Activated naive CD4-positive, alpha-beta T cell treated with anti-CD3 and anti-CD28 coated beads, Interleukin-2, amount 10 ng/mL, durations not matched to agents 7 days and 5 days (primary cell): Measurements from ENCODE around the gene PTPRH.

ENCODE experiments used
- CTCF ChIA-PET: fragments of 350-600 bp; sonication (Branson Sonifier 250); formaldehyde crosslinking; loops from one replicate; lab custom pipeline; 2021; ENCODE audit warnings: antibody characterized with exemption; lab: Charles Lee
- DNase-seq: peaks from one replicate; pipeline ENCODE4 v3.0.0-alpha.2; 2020
- H3K27ac Mint-ChIP-seq: one replicate; pipeline ENCODE4 v1.8.0; 2021; ENCODE audit warnings: mild to moderate bottlenecking, moderate library complexity, mixed read lengths
- H3K27me3 Mint-ChIP-seq: one replicate; pipeline ENCODE4 v1.8.0; 2021; ENCODE audit warnings: mild to moderate bottlenecking, mixed read lengths
- H3K36me3 Mint-ChIP-seq: one replicate; pipeline ENCODE4 v1.8.0; 2021; ENCODE audit warnings: mixed read lengths
- H3K4me1 Mint-ChIP-seq: one replicate; pipeline ENCODE4 v1.8.0; 2021; ENCODE audit warnings: mixed read lengths
- H3K4me3 Mint-ChIP-seq: one replicate; pipeline ENCODE4 v1.8.0; 2021; ENCODE audit warnings: mild to moderate bottlenecking, moderate library complexity, mixed read lengths
- H3K9me3 Mint-ChIP-seq: one replicate; pipeline ENCODE4 v1.8.0; 2021; ENCODE audit warnings: mixed read lengths

PTPRH gene

DNA sequence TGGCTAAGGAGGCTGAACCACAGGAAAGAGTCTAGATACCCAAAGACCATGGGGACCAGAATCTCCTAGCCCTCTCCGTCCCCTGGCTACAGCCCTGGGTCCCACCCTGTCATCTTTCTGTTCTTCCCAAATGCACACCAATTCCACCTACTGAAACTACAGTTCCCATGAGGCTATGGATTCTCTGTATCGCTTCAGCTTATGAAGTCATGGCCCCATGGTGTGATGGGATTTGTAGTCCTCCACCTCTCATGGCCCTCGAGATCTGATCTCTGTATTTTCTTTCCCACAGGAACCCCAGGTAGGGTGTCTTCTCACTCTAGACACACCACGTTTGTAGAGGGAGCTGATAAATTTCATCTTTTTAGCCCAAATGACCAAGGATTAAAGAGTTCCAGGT lies 11.8 kb downstream of the PTPRH start:
- CTCF ChIA-PET, result no interaction called here
- H3K4me1 Mint-ChIP-seq, result no peaks in the 10 kb centered on the region
- no peak overlapping the region for H3K27ac Mint-ChIP-seq
- no peaks in the 10 kb centered on the region for H3K36me3 Mint-ChIP-seq
- no peak overlapping the region for H3K4me3 Mint-ChIP-seq
- H3K27me3 Mint-ChIP-seq, result peaks cover 41% of the 10 kb centered on the region
- no peak for DNase-seq
- no peaks in the 10 kb centered on the region for H3K9me3 Mint-ChIP-seq

DNA sequence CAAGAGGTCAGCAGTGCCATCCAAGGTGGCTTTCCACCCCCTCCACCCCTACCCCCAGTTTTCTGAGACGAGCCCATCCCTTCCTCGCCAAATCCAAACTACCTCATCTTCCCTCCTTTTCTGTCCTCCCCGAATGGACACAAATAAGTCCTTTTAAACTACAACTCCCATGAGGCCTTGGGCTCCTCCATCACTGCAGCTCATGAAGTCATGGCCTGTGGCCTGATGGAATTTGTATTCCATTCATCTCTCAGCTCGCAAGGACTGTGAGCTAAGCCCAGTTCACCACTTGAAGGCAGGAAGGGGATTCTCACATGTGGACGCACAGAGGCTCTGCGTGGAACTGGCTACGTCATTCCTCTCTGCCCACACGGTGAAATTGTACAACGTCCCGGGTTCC lies 12.5 kb downstream of the PTPRH start:
- peaks cover 35% of the 10 kb centered on the region for H3K27me3 Mint-ChIP-seq
- H3K36me3 Mint-ChIP-seq, result no peaks in the 10 kb centered on the region
- H3K4me3 Mint-ChIP-seq, result no peak overlapping the region
- H3K27ac Mint-ChIP-seq, result no peak overlapping the region
- CTCF ChIA-PET, result no interaction called here
- no peaks in the 10 kb centered on the region for H3K4me1 Mint-ChIP-seq
- DNase-seq, result no peak
- H3K9me3 Mint-ChIP-seq, result no peaks in the 10 kb centered on the region

DNA sequence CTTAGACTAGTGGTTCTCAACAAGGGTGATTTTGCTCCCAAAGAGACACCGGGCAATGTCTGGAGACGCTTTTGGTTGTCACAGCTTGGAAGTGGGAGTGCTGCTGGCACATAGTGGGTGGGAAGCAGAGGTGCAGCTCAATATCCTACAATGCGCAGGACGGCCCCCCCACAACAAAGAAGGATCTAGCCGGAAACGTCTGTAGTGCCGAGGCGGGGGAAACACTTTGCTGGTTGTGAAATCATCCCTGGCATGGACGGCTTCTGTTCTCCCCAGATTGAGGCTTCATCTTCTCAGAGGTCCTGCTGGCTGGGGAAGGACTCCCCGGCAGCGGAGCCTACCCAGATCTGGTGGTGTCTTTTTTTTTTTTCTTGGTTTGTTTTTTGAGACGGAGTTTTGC lies 15.8 kb downstream of the PTPRH start:
- CTCF ChIA-PET, result no interaction called here
- Mint-ChIP-seq H3K4me3 (no peak overlapping the region), H3K36me3 (no peaks in the 10 kb centered on the region), H3K27me3 (peaks cover 18% of the 10 kb centered on the region), H3K27ac (no peak overlapping the region), H3K4me1 (peaks cover 12% of the 10 kb centered on the region), H3K9me3 (no peaks in the 10 kb centered on the region)
- no peak for DNase-seq

DNA sequence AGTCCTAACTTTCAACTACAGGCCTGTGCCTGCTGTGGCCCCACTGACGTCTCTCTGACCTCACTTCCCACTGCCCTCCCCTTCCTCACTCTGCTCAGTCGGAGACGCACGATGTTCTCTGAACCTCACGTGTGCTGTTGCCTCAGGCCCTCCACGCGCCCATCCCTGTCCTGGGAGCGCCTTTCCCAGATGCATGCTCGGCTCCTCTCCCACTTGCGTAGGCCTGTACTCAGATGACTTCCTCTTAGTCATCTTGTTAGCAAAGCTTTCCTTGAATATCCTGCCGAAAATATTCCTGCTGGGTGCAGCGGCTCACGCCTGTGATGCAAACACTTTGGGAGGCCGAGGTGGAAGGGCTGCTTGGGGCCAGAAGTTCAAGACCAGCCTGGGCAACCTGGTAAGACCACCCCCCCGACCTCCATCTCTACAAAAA lies 19.9 kb downstream of the PTPRH start:
- DNase-seq, result no peak
- H3K27ac Mint-ChIP-seq, result no peak overlapping the region
- CTCF ChIA-PET, result interaction anchor here (1.2 kb wide), 1 partner anchor 14 kb away, joined by 4 read pairs; no protein-coding TSS in a partner anchor

DNA sequence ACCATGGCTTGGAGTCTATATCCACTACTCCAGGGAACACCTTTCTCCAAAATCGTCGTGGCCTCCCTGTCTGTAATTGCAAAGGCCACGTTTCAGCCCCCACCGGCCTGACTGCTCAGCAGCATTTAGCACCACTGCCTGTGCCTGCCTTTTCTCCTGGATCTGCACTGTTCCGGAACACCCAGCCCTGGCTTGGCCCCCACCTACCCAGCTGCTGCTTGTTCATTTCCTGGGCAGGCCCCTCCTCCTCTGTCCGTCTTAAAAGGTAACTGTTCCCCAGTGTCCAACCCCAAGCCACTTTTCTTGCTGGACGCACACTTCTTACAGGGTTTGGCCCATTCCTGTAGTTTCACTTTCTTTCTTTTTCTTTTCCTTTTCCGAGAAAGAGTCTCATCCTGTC lies 20.7 kb downstream of the PTPRH start:
- peak; percentile 30 for DNase-seq
- CTCF ChIA-PET, result interaction anchor here (0.9 to 1.2 kb wide), 2 partner anchors 14 to 48 kb away, joined by 4 to 7 read pairs; no protein-coding TSS in a partner anchor
- Mint-ChIP-seq H3K9me3 (no peaks in the 10 kb centered on the region), H3K36me3 (no peaks in the 10 kb centered on the region), H3K27me3 (peaks cover 36% of the 10 kb centered on the region), H3K27ac (no peak overlapping the region), H3K4me3 (no peak overlapping the region), H3K4me1 (peaks cover 23% of the 10 kb centered on the region)

More for the DNA sequence above, 19.9 kb downstream of the PTPRH start:
- Mint-ChIP-seq H3K36me3 (no peaks in the 10 kb centered on the region), H3K4me1 (peaks cover 21% of the 10 kb centered on the region), H3K9me3 (no peaks in the 10 kb centered on the region), H3K4me3 (no peak overlapping the region), H3K27me3 (peaks cover 38% of the 10 kb centered on the region)

DNA sequence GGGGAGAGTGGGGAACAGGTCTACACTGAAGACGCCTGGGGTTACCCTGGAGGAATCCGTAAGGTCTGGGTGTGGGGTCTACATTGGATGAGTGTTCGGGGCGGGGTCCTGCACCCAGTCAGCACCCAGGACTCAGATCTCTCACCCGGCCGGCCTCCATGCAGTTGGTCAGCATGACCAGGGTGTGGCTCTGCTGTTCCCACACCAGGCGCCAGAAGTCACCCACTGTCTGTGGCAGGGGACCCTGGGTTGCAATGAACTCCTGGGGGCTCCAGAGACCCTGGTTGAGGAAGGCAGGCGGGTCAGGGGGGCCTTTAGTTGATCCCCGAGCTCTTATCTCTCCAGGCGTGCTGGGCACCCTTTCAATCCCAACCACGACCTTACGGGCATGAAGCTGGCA lies 23.2 kb downstream of the PTPRH start:
- Mint-ChIP-seq H3K27ac (no peak overlapping the region), H3K27me3 (peaks cover 43% of the 10 kb centered on the region), H3K9me3 (no peaks in the 10 kb centered on the region), H3K4me3 (no peak overlapping the region), H3K4me1 (peaks cover 23% of the 10 kb centered on the region), H3K36me3 (no peaks in the 10 kb centered on the region)
- CTCF ChIA-PET, result no interaction called here
- no peak for DNase-seq

DNA sequence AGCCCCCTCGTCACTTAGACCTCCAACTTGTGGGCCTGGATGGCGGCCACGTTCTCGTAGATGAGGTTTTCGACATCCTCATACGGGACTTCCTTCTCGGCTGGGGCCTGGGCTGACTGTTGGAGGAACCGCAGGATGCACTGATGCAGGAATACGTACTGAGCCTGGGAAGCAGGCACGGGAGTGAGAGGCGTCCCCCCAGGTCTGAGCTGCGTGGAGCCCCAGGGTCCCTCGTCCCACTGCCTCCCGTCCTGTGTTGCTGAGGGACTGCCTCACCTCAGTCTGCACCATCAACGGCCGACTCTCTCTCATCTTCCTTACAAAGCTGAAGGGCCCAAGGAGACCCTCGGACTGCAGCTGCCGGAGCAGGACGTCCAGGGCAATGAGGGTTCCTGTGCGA lies 27.6 kb downstream of the PTPRH start:
- H3K4me3 Mint-ChIP-seq, result no peak overlapping the region

DNA sequence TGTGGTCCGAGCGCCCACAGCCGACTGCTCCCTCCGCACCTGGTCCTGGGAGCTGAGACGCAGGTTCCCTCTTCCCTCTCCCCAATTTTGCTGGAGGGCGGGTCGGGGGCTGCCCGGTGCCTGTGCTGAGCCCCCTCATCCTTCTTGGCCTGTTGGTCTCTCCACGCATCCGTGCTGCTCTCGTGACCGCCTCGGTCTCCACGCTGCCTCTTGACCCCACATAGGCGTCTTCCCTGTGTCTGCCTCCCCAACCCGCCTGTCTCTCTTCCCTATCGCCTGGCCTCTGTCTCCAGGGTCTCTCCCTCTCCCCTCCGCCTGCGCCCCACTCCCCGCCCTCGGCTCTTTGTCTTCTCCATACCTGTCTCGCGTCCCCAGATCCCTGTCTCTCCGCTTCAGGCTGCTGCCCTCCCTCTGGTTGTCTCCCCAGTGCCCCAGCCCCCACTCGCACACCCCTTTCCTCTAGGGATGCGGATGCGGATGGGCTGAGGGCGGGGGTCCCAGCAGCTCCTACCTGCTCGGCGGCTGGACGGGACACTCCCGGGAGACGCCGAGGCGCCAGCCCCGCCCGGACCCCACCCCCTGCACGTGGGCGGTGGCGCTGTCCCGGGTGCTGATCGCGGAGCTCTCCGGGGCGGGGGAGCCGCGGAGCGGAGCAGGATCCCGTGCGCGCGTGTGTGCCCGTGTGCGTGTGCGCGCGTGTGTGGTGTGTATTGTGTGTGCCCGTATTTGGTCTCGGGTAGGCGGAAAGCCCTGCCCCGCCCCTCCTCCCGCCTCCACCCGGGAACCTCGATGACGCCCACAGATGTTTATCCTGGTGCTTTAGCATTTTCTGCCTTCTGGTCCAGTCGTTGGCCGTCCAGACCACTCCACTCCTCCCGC lies 29.5 kb downstream of the PTPRH start, which contains the start of gene SYT5:
SYT5 (minus strand) TSS at position 684 of the 879 bp plus-strand sequence. CDS start 1,248 bp downstream, outside the sequence.
- peaks cover 26% of the 10 kb centered on the region for H3K4me1 Mint-ChIP-seq
- peaks cover 87% of the 10 kb centered on the region for H3K27me3 Mint-ChIP-seq
- no peaks in the 10 kb centered on the region for H3K36me3 Mint-ChIP-seq
- H3K4me3 Mint-ChIP-seq, result peak within 1 kb of the TSS; percentile 56
- peak; percentile 78 for DNase-seq
- CTCF ChIA-PET, result no interaction called here
- H3K27ac Mint-ChIP-seq, result peak within 1 kb of the TSS; percentile 62
- H3K9me3 Mint-ChIP-seq, result peaks cover 6% of the 10 kb centered on the region

More for the DNA sequence above, 27.6 kb downstream of the PTPRH start:
- CTCF ChIA-PET, result no interaction called here
- no peak for DNase-seq
- H3K27me3 Mint-ChIP-seq, result peaks cover 84% of the 10 kb centered on the region
- no peak overlapping the region for H3K27ac Mint-ChIP-seq
- peaks cover 29% of the 10 kb centered on the region for H3K4me1 Mint-ChIP-seq
- no peaks in the 10 kb centered on the region for H3K9me3 Mint-ChIP-seq
- H3K36me3 Mint-ChIP-seq, result no peaks in the 10 kb centered on the region

DNA sequence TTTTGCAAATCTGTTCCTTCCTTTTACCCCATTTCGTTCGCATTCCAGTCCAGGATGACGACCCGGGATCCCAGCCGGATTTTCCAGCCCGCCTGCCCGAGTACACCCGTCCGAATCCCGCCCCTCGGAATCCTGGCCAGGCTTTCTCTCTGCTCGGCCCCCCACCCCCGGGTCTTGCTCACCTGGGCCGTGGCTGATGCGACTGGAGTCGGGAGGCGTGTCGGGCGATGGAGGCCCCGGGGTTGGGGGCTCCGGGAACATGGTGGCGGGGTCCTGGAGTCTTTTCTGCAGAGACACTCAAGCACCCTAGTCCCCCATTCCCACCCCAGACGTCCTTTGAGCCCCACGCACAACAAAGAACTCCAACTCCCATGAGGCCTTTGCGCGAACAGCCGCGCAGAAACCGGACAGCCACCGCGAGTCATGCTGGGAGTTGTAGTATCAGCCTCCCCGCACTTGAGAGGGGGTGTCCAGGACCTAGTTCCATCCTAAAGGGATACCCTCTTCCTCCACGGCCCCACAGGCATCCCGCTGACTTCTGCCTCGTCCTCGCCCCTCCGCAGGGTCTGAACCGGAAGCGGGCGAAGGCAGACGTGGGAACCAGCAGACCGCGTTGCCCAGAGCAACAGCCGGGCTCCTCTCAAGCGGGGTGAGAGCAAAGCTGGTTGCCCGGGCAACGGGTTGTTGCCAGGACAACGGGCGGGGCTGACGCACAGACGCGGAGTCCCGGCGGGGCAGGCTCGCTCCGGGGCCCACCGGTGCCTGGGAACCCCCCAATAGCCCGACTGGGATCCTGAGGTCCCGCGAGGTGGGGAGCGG lies 30.3 kb downstream of the PTPRH start:
- Mint-ChIP-seq H3K4me3 (peak overlapping the region; percentile 56), H3K4me1 (peaks cover 29% of the 10 kb centered on the region), H3K36me3 (no peaks in the 10 kb centered on the region), H3K9me3 (peaks cover 6% of the 10 kb centered on the region), H3K27ac (peak overlapping the region; percentile 62), H3K27me3 (peaks cover 93% of the 10 kb centered on the region)
- DNase-seq, result peak; percentile 96
- CTCF ChIA-PET, result no interaction called here

DNA sequence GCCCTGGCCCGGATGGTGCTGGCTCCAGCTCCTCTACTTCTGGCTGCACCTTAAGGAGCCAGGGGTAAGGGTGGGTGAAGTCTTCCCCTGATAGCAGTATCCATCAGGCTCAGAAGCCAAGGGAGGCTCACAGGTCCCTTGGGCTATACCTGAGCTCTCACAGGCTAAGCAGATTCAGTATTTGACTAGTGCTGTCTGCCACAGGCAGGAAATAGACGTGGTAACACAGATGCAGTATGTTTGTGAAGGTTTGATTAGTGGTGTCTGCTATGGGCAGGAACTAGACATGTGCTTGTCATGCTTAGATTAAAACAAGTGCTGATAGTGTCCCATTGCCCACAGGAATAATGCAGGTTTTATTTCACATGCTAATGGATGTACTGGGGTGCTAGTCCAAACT lies 33.2 kb downstream of the PTPRH start:
- peaks cover 6% of the 10 kb centered on the region for H3K9me3 Mint-ChIP-seq
- no peak overlapping the region for H3K27ac Mint-ChIP-seq
- CTCF ChIA-PET, result interaction anchor here (1.3 to 1.4 kb wide), 2 partner anchors 10 to 83 kb away, joined by 3 to 5 read pairs; partner anchors contain the start of genes DNAAF3 and PPP6R1
- peaks cover 100% of the 10 kb centered on the region for H3K27me3 Mint-ChIP-seq
- no peak for DNase-seq
- H3K4me3 Mint-ChIP-seq, result no peak overlapping the region
- peaks cover 41% of the 10 kb centered on the region for H3K4me1 Mint-ChIP-seq
- peaks cover 1% of the 10 kb centered on the region for H3K36me3 Mint-ChIP-seq

DNA sequence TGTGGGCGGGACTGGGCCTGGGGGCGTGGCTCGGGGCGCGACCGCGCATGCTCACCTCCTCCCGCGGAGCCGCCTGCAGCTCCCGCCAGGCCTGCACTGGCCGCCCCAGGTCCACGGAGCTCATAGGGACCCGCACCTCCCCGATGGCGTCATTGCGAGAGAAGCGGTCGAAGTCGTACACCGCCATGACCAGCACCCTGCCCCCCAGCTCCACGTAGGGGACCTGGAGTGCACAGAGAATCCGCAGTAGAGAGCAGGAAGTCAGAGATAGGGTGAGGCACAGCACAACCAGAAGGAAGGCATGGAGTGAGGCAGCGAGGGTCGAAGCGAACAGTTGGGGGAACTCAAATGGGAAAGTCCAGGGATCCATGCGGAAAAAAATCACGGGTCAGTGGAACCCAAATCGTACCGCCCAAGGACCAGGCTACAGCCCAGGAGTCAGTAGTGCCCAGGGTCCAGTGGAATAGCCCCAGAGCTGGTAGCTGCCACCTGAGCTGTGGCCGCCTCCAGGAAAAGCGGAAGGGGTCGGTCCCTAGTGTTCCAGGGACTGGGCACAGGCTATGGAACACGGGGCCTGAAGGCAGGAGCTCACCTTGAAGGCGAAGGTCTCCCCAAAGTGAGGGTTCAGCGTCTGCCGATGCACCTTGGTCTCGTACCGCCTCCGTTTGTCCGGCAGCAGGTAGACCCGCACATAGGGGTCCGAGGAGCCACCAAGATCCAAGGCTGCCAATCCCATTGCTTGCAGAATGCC lies 34.0 kb downstream of the PTPRH start:
- no peak for DNase-seq
- Mint-ChIP-seq H3K27ac (no peak overlapping the region), H3K36me3 (peaks cover 1% of the 10 kb centered on the region), H3K4me1 (peaks cover 37% of the 10 kb centered on the region), H3K27me3 (peaks cover 100% of the 10 kb centered on the region), H3K4me3 (no peak overlapping the region), H3K9me3 (peaks cover 6% of the 10 kb centered on the region)
- CTCF ChIA-PET, result interaction anchor here (0.9 to 1.4 kb wide), 4 partner anchors 9 to 84 kb away, joined by 3 to 5 read pairs (median 4); partner anchors contain the start of genes DNAAF3 and PPP6R1

DNA sequence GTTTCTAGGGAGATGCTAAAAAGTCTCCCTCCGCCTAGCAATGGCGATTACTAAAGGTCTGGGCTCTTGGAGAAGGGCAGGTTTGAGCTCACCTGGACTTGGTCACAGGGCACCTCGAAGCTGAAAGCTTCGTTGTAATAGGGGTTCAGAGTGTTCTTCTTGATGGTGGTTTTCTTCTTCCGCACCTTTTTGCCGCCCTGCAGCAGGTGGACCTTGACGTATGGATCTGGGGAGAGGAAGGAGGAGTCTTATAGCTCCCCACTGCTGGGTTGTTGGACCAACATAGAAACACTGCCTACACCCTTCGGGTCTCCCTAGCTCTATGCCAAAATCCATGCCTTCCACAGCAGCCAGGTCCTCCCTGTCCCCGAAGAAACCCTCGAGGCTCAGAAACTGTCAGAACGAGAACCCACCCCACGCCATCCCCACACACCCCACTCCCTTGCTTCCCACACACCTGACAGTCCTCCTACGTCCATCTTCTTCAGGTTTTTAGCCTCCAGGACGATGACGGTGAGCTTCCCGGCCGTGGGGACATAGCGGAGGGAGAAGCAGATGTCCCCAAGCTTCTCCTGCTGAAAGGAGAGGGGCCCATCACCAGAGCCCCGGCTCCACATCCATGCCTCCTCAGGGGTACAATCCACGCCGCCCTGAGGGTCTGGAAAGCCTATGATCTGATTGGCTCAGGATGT lies 34.7 kb downstream of the PTPRH start:
- Mint-ChIP-seq H3K27ac (no peak overlapping the region), H3K27me3 (peaks cover 100% of the 10 kb centered on the region), H3K9me3 (peaks cover 6% of the 10 kb centered on the region), H3K4me3 (peak overlapping the region; percentile 56), H3K4me1 (peaks cover 31% of the 10 kb centered on the region), H3K36me3 (peaks cover 1% of the 10 kb centered on the region)
- no peak for DNase-seq
- CTCF ChIA-PET, result interaction anchor here (0.9 to 1.5 kb wide), 4 partner anchors 14 to 330 kb away, joined by 3 to 4 read pairs (median 3); no protein-coding TSS in a partner anchor
